ENCODE data around the gene ORC2.

GRCh38 chr2:200987137-200987536 is 23.7 kb upstream of the ORC2 start:
- TF ChIP-seq, protein P1, sequence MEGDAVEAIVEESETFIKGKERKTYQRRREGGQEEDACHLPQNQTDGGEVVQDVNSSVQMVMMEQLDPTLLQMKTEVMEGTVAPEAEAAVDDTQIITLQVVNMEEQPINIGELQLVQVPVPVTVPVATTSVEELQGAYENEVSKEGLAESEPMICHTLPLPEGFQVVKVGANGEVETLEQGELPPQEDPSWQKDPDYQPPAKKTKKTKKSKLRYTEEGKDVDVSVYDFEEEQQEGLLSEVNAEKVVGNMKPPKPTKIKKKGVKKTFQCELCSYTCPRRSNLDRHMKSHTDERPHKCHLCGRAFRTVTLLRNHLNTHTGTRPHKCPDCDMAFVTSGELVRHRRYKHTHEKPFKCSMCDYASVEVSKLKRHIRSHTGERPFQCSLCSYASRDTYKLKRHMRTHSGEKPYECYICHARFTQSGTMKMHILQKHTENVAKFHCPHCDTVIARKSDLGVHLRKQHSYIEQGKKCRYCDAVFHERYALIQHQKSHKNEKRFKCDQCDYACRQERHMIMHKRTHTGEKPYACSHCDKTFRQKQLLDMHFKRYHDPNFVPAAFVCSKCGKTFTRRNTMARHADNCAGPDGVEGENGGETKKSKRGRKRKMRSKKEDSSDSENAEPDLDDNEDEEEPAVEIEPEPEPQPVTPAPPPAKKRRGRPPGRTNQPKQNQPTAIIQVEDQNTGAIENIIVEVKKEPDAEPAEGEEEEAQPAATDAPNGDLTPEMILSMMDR (conservative IDR thresholded peaks at IDR 0.05 in 1 of 2, IDR thresholded peaks at IDR 0.05 in 1 of 2; ENCODE audit: extremely low read depth in 1 of 2, insufficient read depth in 1 of 2, low read depth in 1 of 2, low read length in 2 of 2): no peak
- TF ChIP-seq EZH2 (IDR thresholded peaks at IDR 0.05; ENCODE audit: borderline replicate concordance, low read length): no peak

Measured in mammary epithelial cell (primary cell).